ENCODE data around the gene WDR33.
"Not testable (repeated sequence)": the region's sequence is repeated elsewhere in the genome, so short reads cannot be mapped to it uniquely, and the experiment has no call there.

The WDR33 gene

DNA sequence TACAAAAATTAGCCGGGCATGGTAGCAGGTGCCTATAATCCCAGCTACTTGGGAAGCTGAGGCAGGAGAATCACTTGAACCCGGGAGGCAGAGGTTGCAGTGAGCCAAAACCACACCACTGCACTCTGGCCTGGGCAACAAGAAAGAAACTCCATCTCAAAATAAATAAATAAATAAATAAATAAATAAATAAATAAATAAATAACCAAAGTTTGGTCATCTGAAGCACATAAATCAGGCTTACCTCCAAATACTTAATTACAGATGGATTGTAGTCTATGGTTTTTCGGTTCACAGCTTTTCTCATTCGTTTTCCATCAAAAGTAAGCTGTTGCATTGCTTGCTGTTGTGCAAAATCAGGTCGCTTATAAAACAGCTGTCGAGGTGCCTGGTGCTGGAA lies 40.4 kb downstream of the WDR33 start:
- not testable (repeated sequence) for FAIRE-seq; DNase-seq (ENCODE audit: extremely low spot score, insufficient read length, low read depth)

DNA sequence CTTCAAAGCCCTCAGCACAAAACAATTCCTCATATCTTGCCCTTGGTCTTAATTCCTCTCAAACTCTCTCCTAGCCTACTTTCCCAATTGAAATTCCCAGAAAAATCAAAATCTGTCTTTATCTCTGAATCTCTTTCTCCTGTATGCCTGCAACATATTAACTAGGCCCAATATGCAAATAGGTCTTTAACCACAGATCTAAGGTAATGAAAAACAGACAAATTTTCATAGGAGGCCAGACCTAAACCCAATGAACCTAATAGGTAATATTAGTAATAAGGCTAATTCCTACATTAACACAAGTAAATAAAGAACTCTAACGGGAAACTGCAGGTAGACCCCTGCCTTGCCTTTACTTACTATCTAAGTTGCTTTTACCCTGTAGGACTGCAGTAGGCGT lies 41.4 kb downstream of the WDR33 start:
- FAIRE-seq (peak; percentile 48), DNase-seq (ENCODE audit: extremely low spot score, insufficient read length, low read depth) (no peak)

DNA sequence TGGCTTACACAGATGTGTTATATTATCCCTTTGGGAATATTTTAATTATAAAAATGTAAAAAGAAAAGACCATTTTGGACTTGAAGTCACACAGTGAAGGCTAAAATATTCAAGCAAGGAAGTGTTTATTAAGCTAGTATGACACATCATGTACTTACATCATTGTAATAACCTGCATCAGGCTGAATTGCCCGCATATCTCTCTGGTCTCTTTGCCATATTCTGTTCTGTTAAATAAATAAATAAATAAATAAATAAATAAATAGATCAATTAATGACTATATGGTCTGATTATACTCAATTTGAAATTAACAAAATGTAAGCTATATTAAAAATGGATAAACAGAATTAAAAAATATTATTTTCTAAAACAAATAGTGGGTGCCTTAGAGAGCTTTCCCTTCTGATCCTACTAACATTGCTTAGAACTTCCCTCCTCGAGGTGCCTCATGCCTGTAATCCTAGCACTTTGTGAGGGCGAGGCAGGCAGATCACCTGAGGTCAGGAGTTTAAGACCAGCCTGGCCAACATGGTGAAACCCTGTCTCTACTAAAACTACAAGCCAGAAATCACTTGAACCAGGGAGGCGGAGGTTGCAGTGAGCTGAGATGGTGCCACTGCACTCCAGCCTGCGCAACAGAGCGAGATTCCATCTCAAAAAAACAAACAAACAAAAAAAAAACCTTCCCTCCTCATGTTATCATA lies 42.0 kb downstream of the WDR33 start:
- FAIRE-seq (no peak), DNase-seq (ENCODE audit: extremely low spot score, insufficient read length, low read depth) (no peak)

DNA sequence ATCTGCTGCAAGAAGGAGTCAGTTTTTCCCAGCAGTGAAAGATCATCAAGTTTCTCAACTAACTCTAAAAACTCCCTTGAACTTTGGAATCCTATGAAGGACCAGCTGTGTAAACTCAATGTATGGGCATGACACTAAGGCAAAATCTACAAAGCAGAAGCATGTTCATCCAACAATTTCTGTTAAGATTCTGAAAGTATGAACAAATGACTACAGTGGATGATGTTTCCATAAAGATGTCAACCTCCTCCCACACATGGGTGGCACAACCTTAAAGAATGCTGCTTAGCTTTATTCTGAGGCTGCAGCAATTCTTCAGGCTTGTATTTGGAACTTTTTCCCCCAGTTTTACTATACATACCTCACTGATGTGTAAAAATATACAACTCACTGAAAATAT lies 47.2 kb downstream of the WDR33 start:
- FAIRE-seq (peak; percentile 9), DNase-seq (ENCODE audit: extremely low spot score, insufficient read length, low read depth) (no peak)

DNA sequence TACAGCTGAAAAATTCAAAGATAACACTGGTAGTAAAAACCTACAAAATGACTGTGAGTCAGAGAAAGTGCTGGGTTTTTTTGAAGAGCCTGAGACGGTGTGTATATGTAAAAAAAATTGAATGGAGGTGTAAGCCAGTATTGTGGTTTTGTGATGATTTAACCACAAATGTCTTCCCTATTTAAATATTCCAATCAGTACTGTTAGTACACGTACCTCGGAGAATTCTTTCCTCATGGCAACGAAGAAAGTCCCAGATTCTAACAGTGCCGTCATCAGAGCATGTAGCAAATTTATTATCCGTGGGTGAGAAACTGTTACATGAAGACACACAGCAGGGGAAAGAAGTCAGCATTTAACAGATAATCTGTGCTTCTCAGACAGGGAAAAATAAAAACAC lies 48.1 kb downstream of the WDR33 start:
- no peak for FAIRE-seq
- DNase-seq (ENCODE audit: extremely low spot score, insufficient read length, low read depth): no peak

DNA sequence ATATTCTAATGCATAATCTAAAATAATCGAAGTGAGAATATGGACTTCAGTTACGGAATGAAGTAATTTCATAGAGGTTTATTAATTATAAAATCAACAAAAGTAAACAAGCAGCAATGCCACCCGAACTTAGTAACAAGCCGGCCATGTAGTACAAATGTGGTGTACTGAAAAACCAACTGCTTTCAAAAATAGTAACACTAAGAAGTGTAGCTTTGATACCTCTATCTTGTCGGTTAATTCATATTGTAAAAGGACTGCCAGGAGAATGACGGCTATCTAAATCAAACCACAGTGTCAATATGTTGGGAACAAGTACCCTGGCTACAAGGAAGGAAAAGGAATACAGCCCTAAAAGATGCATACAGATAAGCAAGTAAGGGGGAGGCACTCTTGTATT lies 48.5 kb downstream of the WDR33 start:
- FAIRE-seq: no peak
- DNase-seq (ENCODE audit: extremely low spot score, insufficient read length, low read depth): no peak

DNA sequence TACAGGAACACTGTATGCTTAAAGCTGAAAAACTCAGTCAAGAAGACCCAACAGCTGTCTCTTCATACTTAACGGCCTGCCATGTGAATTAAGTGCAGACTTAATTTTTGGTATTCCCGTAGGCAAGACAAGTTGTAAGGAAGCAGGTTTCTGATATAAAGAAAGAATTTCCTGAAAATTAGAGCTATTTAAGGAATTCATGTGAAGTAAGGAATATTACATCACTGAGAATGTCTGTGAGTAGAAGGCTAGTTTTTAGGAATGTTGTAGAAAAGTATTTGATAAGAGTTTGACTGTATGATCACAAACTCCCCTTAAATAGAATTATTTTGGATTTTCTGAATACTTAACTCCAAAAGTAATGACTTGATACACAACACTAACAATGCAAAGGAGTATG lies 51.0 kb downstream of the WDR33 start:
- DNase-seq (ENCODE audit: extremely low spot score, insufficient read length, low read depth) (no peak), FAIRE-seq (no peak)

DNA sequence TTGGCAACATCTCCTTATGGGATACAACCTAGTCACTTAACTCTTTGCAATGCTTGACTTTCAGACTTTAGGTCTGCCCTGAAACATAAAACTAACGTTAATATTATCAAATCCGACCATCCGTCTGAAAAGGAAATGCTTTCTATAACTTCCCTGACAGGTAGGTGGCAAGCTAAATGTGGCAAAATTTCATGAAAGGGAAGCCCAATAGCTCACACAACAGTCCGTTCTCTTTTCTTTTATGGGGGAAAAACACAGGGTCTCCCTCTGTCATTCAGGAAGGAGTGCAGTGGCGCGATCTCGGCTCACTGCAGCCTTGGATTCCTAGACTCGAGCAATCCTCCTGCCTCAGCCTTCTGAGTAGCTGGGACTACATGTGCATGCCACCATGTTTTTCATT lies 56.8 kb downstream of the WDR33 start:
- no peak for FAIRE-seq

DNA sequence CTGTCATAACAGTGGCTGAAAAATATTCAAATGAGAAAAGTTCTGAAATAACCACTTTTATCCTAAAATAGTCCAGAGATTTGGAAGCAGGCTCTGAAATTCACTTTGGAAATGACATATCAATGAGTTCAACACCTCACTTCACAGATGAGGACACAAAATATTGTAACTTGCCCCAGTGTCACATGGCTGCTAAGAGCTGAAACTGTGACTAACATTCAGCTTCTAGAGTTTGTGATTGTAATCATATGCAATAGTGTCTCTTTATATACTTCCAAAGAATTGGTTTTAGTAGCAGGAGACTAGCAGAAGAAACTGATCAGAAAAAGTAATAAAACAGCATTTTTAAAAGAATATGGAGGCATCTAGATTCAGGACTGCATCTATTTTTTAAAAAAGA lies 57.6 kb downstream of the WDR33 start:
- no peak for DNase-seq (ENCODE audit: extremely low spot score, insufficient read length, low read depth)
- FAIRE-seq: peak; percentile 12

More for the DNA sequence above, 56.8 kb downstream of the WDR33 start:
- DNase-seq (ENCODE audit: extremely low spot score, insufficient read length, low read depth): no peak

DNA sequence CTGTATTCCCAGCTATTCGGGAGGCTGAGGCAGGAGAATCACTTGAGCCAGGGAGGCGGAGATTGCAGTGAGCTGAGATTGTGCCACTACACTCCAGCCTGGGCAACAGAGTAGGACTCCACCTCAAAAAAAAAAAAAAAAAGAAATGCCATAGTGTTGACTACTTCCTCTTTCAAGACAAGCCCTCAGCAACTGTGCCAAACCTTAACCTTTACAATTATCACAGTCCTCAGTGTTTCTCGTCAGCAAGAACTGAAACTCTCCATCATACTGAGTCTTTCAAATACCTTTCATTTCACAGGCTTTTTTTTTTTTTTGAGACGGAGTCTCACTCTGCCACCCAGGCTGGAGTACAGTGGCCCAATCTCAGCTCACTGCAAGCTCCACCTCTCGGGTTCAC lies 61.4 kb downstream of the WDR33 start:
- FAIRE-seq (peak; percentile 93), DNase-seq (ENCODE audit: extremely low spot score, insufficient read length, low read depth) (peak; percentile 60)

DNA sequence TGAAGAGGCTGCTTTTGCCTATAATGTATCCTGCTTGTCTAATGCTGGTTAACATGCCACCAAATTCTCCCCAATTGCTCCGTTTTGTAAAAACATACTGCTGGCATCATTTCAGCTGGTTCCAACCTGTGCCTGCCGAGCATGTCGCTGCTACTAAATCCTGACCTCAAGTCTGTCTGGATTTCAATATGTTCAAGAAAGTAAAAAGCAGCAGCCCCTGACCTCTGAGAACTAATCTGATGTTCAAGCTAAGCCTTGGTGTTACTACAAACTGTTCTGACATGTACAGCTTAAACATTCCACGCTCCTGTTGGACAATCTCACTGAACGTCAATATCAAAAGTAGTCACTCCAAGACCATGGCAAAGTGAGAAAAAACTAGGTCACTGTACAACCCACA lies 63.4 kb downstream of the WDR33 start:
- no peak for DNase-seq (ENCODE audit: extremely low spot score, insufficient read length, low read depth)
- FAIRE-seq: no peak

DNA sequence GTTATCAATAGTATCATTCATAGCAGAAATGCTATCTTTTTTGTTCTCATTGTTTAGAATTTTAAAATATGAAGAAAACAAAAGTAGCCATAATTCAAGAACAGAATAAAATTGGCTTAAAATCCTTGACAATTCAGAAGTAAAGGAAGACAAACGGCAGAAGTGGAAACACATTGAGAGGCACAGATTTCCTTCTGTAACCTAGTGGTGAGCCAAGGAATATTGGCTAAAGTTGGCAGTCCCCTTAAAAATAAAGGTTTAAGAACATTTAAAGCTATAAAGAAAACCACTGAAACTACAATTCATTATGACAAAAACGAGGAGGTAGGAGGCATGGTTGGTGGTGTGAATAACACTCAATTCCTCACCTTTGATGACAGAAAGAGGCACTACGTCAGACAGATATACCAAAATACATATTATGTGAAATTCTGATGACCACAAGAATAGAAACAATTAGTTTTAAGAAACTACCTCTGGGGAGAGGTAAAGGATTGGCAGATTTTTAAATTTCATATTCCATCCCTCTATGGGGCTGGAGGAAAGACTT lies 67.4 kb downstream of the WDR33 start:
- peak; percentile 18 for FAIRE-seq
- no peak for DNase-seq (ENCODE audit: extremely low spot score, insufficient read length, low read depth)

DNA sequence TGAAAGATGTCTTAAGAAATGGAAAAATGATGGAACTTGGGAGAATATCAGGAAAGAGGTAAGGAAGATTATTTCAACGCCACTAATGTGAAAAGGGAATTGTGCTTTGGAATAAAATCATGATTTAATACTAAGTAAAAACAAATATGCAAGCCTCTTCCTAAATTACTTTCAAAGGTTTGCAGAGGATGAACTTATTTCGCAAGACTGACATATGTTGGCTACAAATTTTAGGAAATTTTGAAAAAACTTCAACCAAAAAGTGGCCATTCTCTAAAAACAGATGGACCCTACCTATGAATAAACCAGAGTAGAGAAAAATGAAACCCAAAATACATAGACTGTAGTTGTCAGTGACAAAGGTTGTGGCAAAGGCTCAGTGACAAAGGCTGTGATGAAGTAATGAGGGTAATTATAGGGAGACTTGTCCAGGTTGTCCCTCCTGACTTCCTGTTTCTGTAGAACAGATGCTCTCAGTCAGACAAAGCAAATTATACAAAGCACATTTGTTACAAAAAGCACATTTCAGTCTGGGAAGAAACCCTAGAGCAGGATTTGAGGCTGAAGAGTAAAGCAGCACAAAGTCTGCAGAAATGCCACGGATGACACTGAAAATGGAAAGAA lies 70.2 kb downstream of the WDR33 start:
- DNase-seq (ENCODE audit: extremely low spot score, insufficient read length, low read depth): no peak
- FAIRE-seq: peak; percentile 36

DNA sequence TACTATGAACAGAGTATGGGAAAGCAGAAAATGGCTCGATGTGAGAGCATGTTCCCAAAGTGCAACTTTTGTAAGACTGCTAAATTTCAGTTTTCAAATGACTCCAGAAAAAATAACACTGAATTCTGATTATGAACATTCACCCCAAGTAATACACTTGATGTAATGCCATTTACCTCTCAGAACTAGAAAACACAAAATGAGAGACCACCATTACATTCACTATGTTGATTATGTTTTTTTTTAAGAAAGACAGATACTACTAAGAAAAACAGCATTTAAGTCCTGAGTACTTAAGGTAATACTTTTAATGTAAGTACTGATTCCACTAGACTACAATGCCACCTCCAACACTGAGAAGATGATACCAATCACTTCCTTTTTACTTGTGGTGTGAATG lies 71.2 kb downstream of the WDR33 start:
- FAIRE-seq (no peak), DNase-seq (ENCODE audit: extremely low spot score, insufficient read length, low read depth) (no peak)

DNA sequence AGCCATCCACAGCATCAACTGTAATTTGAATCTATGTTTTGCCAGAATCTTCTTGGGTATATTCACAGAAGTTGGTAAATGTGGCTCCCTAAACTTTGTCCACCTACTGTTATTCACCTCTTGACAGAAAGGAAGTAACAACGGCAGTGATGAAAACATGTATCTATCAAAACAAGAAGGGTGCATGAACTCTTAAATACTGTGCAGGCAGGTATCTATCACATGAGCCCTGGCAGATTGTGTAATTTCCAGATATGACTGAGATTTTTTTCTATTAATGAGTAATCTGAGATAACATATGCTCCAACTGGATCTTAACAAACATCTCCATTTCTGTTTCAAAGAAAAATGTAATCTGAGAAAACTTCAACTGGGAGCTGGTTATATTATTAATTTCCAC lies 73.1 kb downstream of the WDR33 start:
- DNase-seq (ENCODE audit: extremely low spot score, insufficient read length, low read depth) (no peak), FAIRE-seq (peak; percentile 38)

DNA sequence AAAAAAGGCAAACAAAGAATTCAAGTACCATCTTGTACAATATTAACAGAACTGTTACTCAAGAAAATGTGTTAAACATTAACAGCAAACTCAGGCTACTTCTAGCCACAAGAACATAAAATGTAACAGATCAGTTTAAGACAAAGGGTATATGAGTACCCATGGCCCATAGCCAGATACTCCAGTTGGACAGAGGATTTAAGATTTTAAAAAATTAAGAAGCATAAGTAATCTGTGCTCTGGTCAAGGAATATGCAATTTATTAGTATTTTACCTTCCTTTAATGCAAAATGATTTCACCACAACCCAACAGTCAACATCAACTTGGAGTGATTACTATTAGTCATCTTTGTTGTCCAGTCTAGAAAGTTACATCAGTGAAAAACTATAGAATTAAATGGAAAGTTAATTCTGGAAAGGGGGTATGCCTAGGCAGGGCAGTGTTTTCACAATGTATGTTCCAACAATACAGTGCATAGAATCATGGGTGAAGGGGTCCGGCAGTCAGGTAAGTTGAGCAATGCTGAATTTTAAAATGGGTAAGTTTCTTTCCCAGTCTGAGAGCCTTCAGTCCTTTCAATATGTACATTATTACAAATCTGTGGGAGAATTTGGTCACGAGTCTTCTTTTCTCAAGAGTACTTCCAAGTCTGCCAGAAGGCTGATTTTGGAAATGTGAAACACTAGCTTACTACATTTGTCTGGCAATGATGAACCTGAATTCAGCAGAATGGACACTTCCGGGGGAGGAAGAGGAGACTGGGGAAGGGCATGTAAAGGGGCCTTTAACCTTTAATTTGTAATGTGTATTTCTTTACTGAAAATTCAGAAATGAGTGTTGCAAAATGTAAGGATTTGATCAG lies 75.2 kb downstream of the WDR33 start:
- FAIRE-seq (peak; percentile 92), DNase-seq (ENCODE audit: extremely low spot score, insufficient read length, low read depth) (no peak)

DNA sequence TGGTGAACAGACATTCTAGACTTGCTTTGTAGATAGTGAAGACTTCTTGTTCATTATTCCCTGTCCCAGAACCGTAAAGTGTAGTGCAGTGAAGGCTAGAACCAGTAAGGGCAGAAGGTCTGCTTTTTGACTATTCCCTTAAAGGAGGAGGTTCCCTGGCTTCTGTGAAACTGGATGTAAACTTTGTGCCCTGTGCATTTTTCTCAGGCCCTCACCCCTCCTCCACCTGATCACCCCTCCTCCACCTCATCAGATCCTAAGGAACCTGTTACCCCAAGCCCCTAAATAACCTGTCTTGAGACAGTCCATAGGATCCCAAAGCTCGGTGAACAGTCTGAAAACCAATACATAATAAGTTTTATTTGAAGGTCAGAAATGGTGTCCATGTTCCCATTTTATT lies 75.9 kb downstream of the WDR33 start:
- FAIRE-seq (peak; percentile 5), DNase-seq (ENCODE audit: extremely low spot score, insufficient read length, low read depth) (no peak)

DNA sequence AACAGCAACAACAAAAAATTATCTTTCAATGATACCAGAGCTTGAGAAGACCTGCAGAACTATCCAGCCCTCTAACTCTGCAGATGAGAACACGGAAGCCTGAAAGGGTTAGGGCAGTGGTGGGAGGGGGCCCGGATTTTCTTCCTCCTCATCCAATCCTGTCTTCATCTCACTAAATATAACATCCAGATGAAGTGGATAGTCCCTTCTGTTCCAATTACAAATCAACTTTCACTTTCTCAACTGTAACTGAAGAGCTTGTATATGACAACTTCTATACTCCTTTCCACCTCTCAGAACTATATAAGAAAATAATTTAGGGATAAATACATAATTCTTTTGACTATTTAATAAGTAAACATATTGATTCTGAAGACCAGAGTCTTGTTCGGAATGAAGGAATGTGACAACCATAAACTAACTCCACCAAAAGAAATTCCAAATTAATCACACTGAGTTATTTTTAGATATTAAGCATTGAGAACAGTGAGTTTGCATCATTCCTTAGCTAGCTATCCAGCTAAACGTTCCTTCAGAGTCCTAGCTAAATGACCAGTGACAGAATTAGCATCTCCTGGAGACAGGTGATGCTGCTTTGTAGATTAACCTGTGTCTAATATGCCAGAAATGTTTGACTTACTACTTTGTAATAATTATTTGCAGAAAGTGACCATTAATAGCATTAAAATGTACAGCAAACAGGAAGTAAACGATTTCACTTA lies 77.0 kb downstream of the WDR33 start:
- FAIRE-seq (peak; percentile 69), DNase-seq (ENCODE audit: extremely low spot score, insufficient read length, low read depth) (no peak)

DNA sequence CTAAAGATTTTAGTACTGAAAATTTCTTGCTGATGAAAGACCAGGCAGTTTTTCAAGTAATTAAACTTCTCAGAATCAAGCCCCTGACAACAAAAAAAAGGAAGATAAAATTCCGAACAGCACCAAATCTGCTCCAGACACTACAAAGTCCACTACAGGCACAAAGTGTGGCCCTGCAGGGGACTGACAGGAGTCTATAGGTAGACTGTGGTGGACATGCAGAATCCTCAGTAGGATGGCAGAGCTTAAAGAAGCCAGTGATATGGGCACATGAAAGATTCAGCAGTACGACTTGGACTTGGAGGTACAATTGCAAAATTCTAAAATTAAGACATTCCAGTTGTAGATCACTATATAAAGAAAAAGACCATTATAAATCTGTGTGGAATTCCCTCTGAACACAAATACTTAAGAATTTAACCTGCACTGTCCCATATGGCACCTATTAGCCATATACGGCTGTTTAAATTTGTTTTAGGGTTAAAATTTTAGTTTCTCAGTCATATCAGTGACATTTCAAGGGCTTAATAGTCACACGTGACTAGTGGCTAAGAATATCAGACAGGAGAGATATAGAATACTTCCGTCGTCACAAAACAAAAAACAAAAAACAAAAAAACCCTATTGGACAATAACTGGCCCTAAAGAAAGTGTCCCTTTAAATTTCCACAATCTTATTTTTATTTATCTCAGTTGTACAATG lies 77.7 kb downstream of the WDR33 start:
- FAIRE-seq: peak; percentile 70
- no peak for DNase-seq (ENCODE audit: extremely low spot score, insufficient read length, low read depth)

All from GM18507 (cell line).